Right cardiac atrium (tissue), 5 donors: ENCODE results near the gene CEP85. TPM values are rescaled to one million over a fixed set of nuclear protein-coding genes. Genes with fewer than 3 reads are reported as not detected.
"Not testable (repeated sequence)": the region's sequence is repeated elsewhere in the genome, so short reads cannot be mapped to it uniquely, and the experiment has no call there.

Source experiments
- ATAC-seq, 2 donors: fragments of 200-7000 bp; cut with Tn5 transposase; one replicate each; pipeline versions ENCODE4 v1.8.0 to v1.9.1; 2020; ENCODE audit warnings: moderate library complexity in 2 of 2, mild to moderate bottlenecking in 1 of 2
- DNase-seq, 3 donors: peaks; one replicate each; pipeline ENCODE4 v3.0.0-alpha.2; 2020
- H3K27ac ChIP-seq: one replicate; pipeline ENCODE4 v1.5.1; 2013; ENCODE audit warnings: mild to moderate bottlenecking, low read length, control low read depth, moderate library complexity
- H3K27me3 ChIP-seq: one replicate; pipeline ENCODE4 v1.6.1; 2013; ENCODE audit not compliant: control insufficient read depth, insufficient read depth
- H3K4me1 ChIP-seq: one replicate; pipeline ENCODE4 v1.6.1; 2013; ENCODE audit warnings: low read length; ENCODE audit not compliant: control insufficient read depth, insufficient read depth
- H3K4me3 ChIP-seq: one replicate; pipeline ENCODE4 v1.5.1; 2013; ENCODE audit warnings: low read length, control low read depth
- H3K9me3 ChIP-seq: one replicate; pipeline ENCODE4 v1.6.1; 2013; ENCODE audit warnings: low read length; ENCODE audit not compliant: control insufficient read depth
- WGBS: extraction: QIAGEN DNeasy Blood & Tissue Kit; methylation state at CpG from one replicate; pipeline ENCODE4 v1.1.7; 2013; 5-methylcytosine and 5-hydroxymethylcytosine counted together
- intact Hi-C, 4 donors: fragments of 100-400 bp; cut with DNase I; formaldehyde crosslinking; loops; one replicate each; pipeline versions ENCODE4 v1.11.0 to v1.14.0; 2022 to 2023
- polyA plus RNA-seq: library from polyadenylated mRNA; stranded (reverse); fragments of 200-250 nt; gene quantifications from one replicate; pipeline ENCODE4 v1.2.3, GENCODE V29; 2013
- total RNA-seq, 4 donors: library from RNA; stranded (reverse); fragmentation: NEBNext Ultra II Directional; extraction: Animal tissue kit (Norgen Biotek cat#: 25700); gene quantifications; one replicate each; pipeline ENCODE4 v1.2.1, GENCODE V29; 2021
- donor health status: healthy with polysubstance abuse.
- donor health status: DM: no; HTN: yes; CAD: no.
- donor health status: DM: no; HTN: no; CAD: no.
- donor health status: DM: no; HTN: yes; CAD: no; lungs with severe emphysema.
- donor health status: DM: yes; HTN: yes; CAD: no.

CEP85 gene
- total and polyA plus RNA-seq, 5 donors: 18.9 to 56.2 (median 24.8) TPM

GRCh38 chr1:26290882-26291261 lies 56.9 kb downstream of the CEP85 start:
- WGBS: 66% methylated on average over 11 of the region's 11 CpGs
- peak; percentile 6 to 12 for ATAC-seq
- Histone ChIP-seq H3K4me3 (no peak overlapping the region), H3K27ac (no peak overlapping the region), H3K4me1 (no peaks in the 10 kb centered on the region), H3K9me3 (no peaks in the 10 kb centered on the region), H3K27me3 (no peaks in the 10 kb centered on the region)
- intact Hi-C loops: no loop called here
- DNase-seq: peak in 2 of 3 donors; percentile 73

- WGBS: 91% methylated on average over 3 of the region's 3 CpGs
- DNase-seq: peak in 1 of 3 donors; percentile 35
- no peak for ATAC-seq
- Histone ChIP-seq H3K27me3 (no peaks in the 10 kb centered on the region), H3K27ac (no peak overlapping the region), H3K9me3 (no peaks in the 10 kb centered on the region), H3K4me1 (no peaks in the 10 kb centered on the region), H3K4me3 (no peak overlapping the region)
- intact Hi-C loops: no loop called here
Measured at GRCh38 chr1:26291433-26291832, 57.4 kb downstream of the CEP85 start.

GRCh38 chr1:26291939-26292338 lies 57.9 kb downstream of the CEP85 start:
- intact Hi-C loops: no loop called here
- no peak for DNase-seq
- no peak for ATAC-seq
- Histone ChIP-seq H3K27me3 (no peaks in the 10 kb centered on the region), H3K27ac (no peak overlapping the region), H3K4me1 (no peaks in the 10 kb centered on the region), H3K4me3 (no peak overlapping the region), H3K9me3 (no peaks in the 10 kb centered on the region)
- WGBS: 94% methylated on average over 4 of the region's 4 CpGs

GRCh38 chr1:26292735-26293134 lies 58.7 kb downstream of the CEP85 start:
- H3K4me1 ChIP-seq, H3K9me3 ChIP-seq, intact Hi-C loops, ATAC-seq, DNase-seq, H3K4me3 ChIP-seq, H3K27ac ChIP-seq, H3K27me3 ChIP-seq: not testable (repeated sequence)
- 91% methylated on average over 5 of the region's 5 CpGs for WGBS

- DNase-seq (peak in 1 of 3 donors; percentile 16), ATAC-seq (no peak)
- H3K27me3 ChIP-seq: no peaks in the 10 kb centered on the region
- intact Hi-C loops: no loop called here
- H3K27ac ChIP-seq: no peak overlapping the region
- 85% methylated on average over 11 of the region's 11 CpGs for WGBS
- no peak overlapping the region for H3K4me3 ChIP-seq
- H3K4me1 ChIP-seq: no peaks in the 10 kb centered on the region
- no peaks in the 10 kb centered on the region for H3K9me3 ChIP-seq
Measured at GRCh38 chr1:26293911-26294463, 60.0 kb downstream of the CEP85 start.

GRCh38 chr1:26295194-26296138 lies 61.5 kb downstream of the CEP85 start:
- no peak overlapping the region for H3K4me3 ChIP-seq
- peak in 1 of 3 donors; percentile 41 for DNase-seq
- no peak for ATAC-seq
- no peaks in the 10 kb centered on the region for H3K27me3 ChIP-seq
- intact Hi-C loops: no loop called here
- no peak overlapping the region for H3K27ac ChIP-seq
- H3K4me1 ChIP-seq: no peaks in the 10 kb centered on the region
- 88% methylated on average over 22 of the region's 22 CpGs for WGBS
- H3K9me3 ChIP-seq: no peaks in the 10 kb centered on the region

GRCh38 chr1:26296340-26297056 lies 62.5 kb downstream of the CEP85 start:
- WGBS: 91% methylated on average over 16 of the region's 16 CpGs
- intact Hi-C loops: no loop called here
- ATAC-seq (no peak), DNase-seq (peak in 1 of 3 donors; percentile 19)
- Histone ChIP-seq H3K9me3 (no peaks in the 10 kb centered on the region), H3K4me1 (no peaks in the 10 kb centered on the region), H3K4me3 (no peak overlapping the region), H3K27me3 (no peaks in the 10 kb centered on the region), H3K27ac (no peak overlapping the region)

- peak in 1 of 3 donors; percentile 13 for DNase-seq
- 91% methylated on average over 12 of the region's 12 CpGs for WGBS
- no peak overlapping the region for H3K27ac ChIP-seq
- no peak overlapping the region for H3K4me3 ChIP-seq
- ATAC-seq: no peak
- no peaks in the 10 kb centered on the region for H3K27me3 ChIP-seq
- H3K9me3 ChIP-seq: no peaks in the 10 kb centered on the region
- H3K4me1 ChIP-seq: no peaks in the 10 kb centered on the region
- intact Hi-C loops: no loop called here
Measured at GRCh38 chr1:26297057-26297790, 63.2 kb downstream of the CEP85 start.

- DNase-seq: peak in 1 of 3 donors; percentile 17
- WGBS: 72% methylated on average over 6 of the region's 6 CpGs
Measured at GRCh38 chr1:26297791-26298124, 63.8 kb downstream of the CEP85 start.

GRCh38 chr1:26300578-26301275 lies 66.7 kb downstream of the CEP85 start:
- no peaks in the 10 kb centered on the region for H3K4me1 ChIP-seq
- ATAC-seq (no peak), DNase-seq (peak in 2 of 3 donors; percentile 45 to 54)
- H3K27me3 ChIP-seq: no peaks in the 10 kb centered on the region
- no peaks in the 10 kb centered on the region for H3K9me3 ChIP-seq
- intact Hi-C loops: no loop called here
- no peak overlapping the region for H3K27ac ChIP-seq
- H3K4me3 ChIP-seq: no peak overlapping the region
- WGBS: 89% methylated on average over 11 of the region's 11 CpGs

More at GRCh38 chr1:26297791-26298124, 63.8 kb downstream of the CEP85 start:
- Histone ChIP-seq H3K9me3 (no peaks in the 10 kb centered on the region), H3K4me3 (no peak overlapping the region), H3K27ac (no peak overlapping the region), H3K4me1 (no peaks in the 10 kb centered on the region), H3K27me3 (no peaks in the 10 kb centered on the region)
- intact Hi-C loops: no loop called here
- no peak for ATAC-seq
